HepG2 (cell line): ENCODE data around the gene NSMCE4A. TPM values are rescaled to one million over a fixed set of nuclear protein-coding genes. Genes with fewer than 3 reads are reported as not detected.

ENCODE experiments used
- BHLHE40 ChIP-seq: IDR thresholded peaks from 2 replicates; pipeline ENCODE4 v1.6.1; 2011; ENCODE audit warnings: low read length, improper control_type of control experiment
- CAMTA2 ChIP-seq: sonication (generic); formaldehyde crosslinking; IDR thresholded peaks from 2 replicates; pipeline ENCODE4 v1.4.0; 2020; ENCODE audit warnings: mild to moderate bottlenecking, missing genetic modification reagents, borderline replicate concordance
- HCFC1 ChIP-seq: fragments of 150-350 bp; IDR thresholded peaks from 2 replicates; pipeline ENCODE4 v1.6.1; 2014; ENCODE audit warnings: low read depth, low read length
- HOXA7 ChIP-seq: sonication (generic); formaldehyde crosslinking; IDR thresholded peaks from 2 replicates; pipeline ENCODE4 v1.8.1; 2022; ENCODE audit warnings: mild to moderate bottlenecking, missing genetic modification reagents, moderate library complexity
- KDM3A ChIP-seq: IDR thresholded peaks from 2 replicates; pipeline ENCODE4 v1.6.1; 2018; ENCODE audit warnings: low read depth, missing compliant biosample characterization
- MLLT10 ChIP-seq: sonication (generic); formaldehyde crosslinking; IDR thresholded peaks from 2 replicates; pipeline ENCODE4 v1.4.0; 2020; ENCODE audit warnings: missing genetic modification reagents
- NR2C2 ChIP-seq: sonication (generic); formaldehyde crosslinking; IDR thresholded peaks from 2 replicates; pipeline ENCODE4 v1.4.0; 2020; ENCODE audit warnings: missing genetic modification reagents, mild to moderate bottlenecking, moderate library complexity, borderline replicate concordance
- PHF21A ChIP-seq: sonication (generic); formaldehyde crosslinking; IDR thresholded peaks from 2 replicates; pipeline ENCODE4 v1.5.0; 2020; ENCODE audit warnings: mild to moderate bottlenecking, missing genetic modification reagents
- RBM39 ChIP-seq: fragments of 200-400 bp; formaldehyde crosslinking; IDR thresholded peaks from one replicate; pipeline ENCODE4 v1.6.1; 2018; ENCODE audit warnings: antibody characterized with exemption, mild to moderate bottlenecking, low read depth, low read length; ENCODE audit not compliant: poor library complexity, severe bottlenecking
- SOX6 ChIP-seq, 2 experiments: fragments of 450-650 bp in 1 of 2; sonication (generic) in 1 of 2; formaldehyde crosslinking in 1 of 2; IDR thresholded peaks; 2 replicates each; pipeline versions ENCODE4 v1.4.0 to v1.6.1; 2017 to 2020; ENCODE audit warnings: antibody characterized with exemption in 1 of 2, mild to moderate bottlenecking in 1 of 2, missing genetic modification reagents in 1 of 2
- TCF7L2 ChIP-seq: IDR thresholded peaks from 2 replicates; pipeline ENCODE4 v1.6.1; 2011; ENCODE audit warnings: mild to moderate bottlenecking, low read depth, low read length, moderate library complexity
- TEAD3 ChIP-seq: optimal IDR thresholded peaks from 2 replicates; pipeline ENCODE3; 2016; ENCODE audit warnings: borderline replicate concordance
- ZBTB7B ChIP-seq: sonication (generic); formaldehyde crosslinking; IDR thresholded peaks from 2 replicates; pipeline ENCODE4 v1.4.0; 2020; ENCODE audit warnings: missing genetic modification reagents
- ZNF251 ChIP-seq: sonication (generic); formaldehyde crosslinking; IDR thresholded peaks from 2 replicates; pipeline ENCODE4 v1.9.0; 2021; ENCODE audit warnings: mild to moderate bottlenecking, missing genetic modification reagents
- ZNF549 ChIP-seq: sonication (generic); formaldehyde crosslinking; IDR thresholded peaks from 2 replicates; pipeline ENCODE4 v1.5.0; 2020; ENCODE audit warnings: missing genetic modification reagents
- ZNF652 ChIP-seq: IDR thresholded peaks from 2 replicates; pipeline ENCODE4 v1.6.1; 2016; ENCODE audit warnings: low read depth, borderline replicate concordance
- polyA plus RNA-seq, 8 experiments: library from polyadenylated mRNA; depleted of rRNA in 3 of 8; stranded (reverse) in 7 of 8; unstranded in 1 of 8; fragments of >200 nt; fragmentation: Illumina TruSeq in 4 of 8; extraction: Trizol in 4 of 8; gene quantifications; 2 replicates each; pipeline versions ENCODE4 v1.2.1 to v1.2.3, GENCODE V29; 2011 to 2016; ENCODE audit warnings: low read depth in 4 of 8, missing spikeins in 1 of 8, mixed read lengths in 1 of 8; ENCODE audit not compliant: insufficient read depth in 1 of 8
- total RNA-seq, 5 experiments: library from RNA; depleted of rRNA; stranded (reverse); fragments of >200 nt; fragmentation: Illumina TruSeq; extraction: Trizol; gene quantifications; 2 replicates each; pipeline ENCODE4 v1.2.3, GENCODE V29; 2016; ENCODE audit warnings: low read depth in 1 of 5
- TF ChIP-seq, protein P1 (sequence below): IDR thresholded peaks from 2 replicates; pipeline ENCODE4 v1.6.1; 2016
- TF ChIP-seq, protein P2 (sequence below): sonication (generic); formaldehyde crosslinking; IDR thresholded peaks from one replicate; pipeline ENCODE4 v1.5.1; 2020; ENCODE audit warnings: mild to moderate bottlenecking, missing genetic modification reagents; ENCODE audit errors: not compliant biosample characterization

The NSMCE4A gene
- total and polyA plus RNA-seq, 2 of the 13 experiments (the other 11 are each of a cell fraction or from before 2014, with no cell fraction given), result 61.1 to 91.6 TPM

- TF ChIP-seq TEAD3 (no peak), ZNF251 (CRISPR knock-in tag) (no peak), ZNF549 (CRISPR knock-in tag) (0 out of 2 replicates have a peak, but pooled peaks have one; percentile 34), HOXA7 (no peak), HCFC1 (no peak), ZBTB7B (0 out of 2 replicates have a peak, but pooled peaks have one; percentile 13), PHF21A (peak; percentile 17; the same call in 1 of the 2 replicates), NR2C2 (CRISPR knock-in tag) (no peak), RBM39 (peak; percentile 39), SOX6 (IDR thresholded peaks at IDR 0.05) (no peak), SOX6 (CRISPR knock-in tag; IDR thresholded peaks at IDR 0.05) (no peak; the same call in 1 of the 2 replicates), BHLHE40 (no peak), CAMTA2 (CRISPR knock-in tag) (no peak), ZNF652 (CRISPR knock-in tag) (no peak), MLLT10 (CRISPR knock-in tag) (no peak), TCF7L2 (no peak), KDM3A (no peak)
- TF ChIP-seq, protein P1, sequence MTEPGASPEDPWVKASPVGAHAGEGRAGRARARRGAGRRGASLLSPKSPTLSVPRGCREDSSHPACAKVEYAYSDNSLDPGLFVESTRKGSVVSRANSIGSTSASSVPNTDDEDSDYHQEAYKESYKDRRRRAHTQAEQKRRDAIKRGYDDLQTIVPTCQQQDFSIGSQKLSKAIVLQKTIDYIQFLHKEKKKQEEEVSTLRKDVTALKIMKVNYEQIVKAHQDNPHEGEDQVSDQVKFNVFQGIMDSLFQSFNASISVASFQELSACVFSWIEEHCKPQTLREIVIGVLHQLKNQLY (CRISPR knock-in tag), result no peak; the same call in 1 of the 2 replicates
- TF ChIP-seq, protein P2, sequence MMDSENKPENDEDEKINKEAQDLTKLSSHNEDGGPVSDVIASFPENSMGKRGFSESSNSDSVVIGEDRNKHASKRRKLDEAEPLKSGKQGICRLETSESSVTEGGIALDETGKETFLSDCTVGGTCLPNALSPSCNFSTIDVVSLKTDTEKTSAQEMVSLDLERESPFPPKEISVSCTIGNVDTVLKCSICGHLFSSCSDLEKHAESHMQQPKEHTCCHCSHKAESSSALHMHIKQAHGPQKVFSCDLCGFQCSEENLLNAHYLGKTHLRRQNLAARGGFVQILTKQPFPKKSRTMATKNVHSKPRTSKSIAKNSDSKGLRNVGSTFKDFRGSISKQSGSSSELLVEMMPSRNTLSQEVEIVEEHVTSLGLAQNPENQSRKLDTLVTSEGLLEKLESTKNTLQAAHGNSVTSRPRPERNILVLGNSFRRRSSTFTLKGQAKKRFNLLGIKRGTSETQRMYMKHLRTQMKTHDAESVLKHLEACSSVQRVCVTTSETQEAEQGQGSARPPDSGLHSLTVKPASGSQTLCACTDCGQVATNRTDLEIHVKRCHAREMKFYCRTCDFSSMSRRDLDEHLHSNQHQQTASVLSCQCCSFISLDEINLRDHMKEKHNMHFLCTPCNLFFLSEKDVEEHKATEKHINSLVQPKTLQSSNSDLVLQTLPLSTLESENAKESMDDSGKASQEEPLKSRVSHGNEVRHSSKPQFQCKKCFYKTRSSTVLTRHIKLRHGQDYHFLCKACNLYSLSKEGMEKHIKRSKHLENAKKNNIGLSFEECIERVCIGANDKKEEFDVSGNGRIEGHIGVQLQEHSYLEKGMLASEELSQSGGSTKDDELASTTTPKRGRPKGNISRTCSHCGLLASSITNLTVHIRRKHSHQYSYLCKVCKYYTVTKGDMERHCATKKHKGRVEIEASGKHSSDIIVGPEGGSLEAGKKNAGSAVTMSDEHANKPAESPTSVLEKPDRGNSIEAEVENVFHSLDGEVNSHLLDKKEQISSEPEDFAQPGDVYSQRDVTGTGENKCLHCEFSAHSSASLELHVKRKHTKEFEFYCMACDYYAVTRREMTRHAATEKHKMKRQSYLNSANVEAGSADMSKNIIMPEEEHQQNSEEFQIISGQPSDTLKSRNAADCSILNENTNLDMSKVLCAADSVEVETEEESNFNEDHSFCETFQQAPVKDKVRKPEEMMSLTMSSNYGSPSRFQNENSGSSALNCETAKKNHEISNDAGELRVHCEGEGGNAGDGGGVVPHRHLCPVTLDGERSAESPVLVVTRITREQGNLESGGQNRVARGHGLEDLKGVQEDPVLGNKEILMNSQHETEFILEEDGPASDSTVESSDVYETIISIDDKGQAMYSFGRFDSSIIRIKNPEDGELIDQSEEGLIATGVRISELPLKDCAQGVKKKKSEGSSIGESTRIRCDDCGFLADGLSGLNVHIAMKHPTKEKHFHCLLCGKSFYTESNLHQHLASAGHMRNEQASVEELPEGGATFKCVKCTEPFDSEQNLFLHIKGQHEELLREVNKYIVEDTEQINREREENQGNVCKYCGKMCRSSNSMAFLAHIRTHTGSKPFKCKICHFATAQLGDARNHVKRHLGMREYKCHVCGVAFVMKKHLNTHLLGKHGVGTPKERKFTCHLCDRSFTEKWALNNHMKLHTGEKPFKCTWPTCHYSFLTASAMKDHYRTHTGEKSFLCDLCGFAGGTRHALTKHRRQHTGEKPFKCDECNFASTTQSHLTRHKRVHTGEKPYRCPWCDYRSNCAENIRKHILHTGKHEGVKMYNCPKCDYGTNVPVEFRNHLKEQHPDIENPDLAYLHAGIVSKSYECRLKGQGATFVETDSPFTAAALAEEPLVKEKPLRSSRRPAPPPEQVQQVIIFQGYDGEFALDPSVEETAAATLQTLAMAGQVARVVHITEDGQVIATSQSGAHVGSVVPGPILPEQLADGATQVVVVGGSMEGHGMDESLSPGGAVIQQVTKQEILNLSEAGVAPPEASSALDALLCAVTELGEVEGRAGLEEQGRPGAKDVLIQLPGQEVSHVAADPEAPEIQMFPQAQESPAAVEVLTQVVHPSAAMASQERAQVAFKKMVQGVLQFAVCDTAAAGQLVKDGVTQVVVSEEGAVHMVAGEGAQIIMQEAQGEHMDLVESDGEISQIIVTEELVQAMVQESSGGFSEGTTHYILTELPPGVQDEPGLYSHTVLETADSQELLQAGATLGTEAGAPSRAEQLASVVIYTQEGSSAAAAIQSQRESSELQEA (CRISPR knock-in tag), result peak; percentile 1
Measured at GRCh38 chr10:121927318-121927840, 47.6 kb downstream of the NSMCE4A start (continued).
